NCI-H128 (cell line): ENCODE measurements around the gene SMCO2.

ENCODE experiments used
- DNase-seq: peaks from one replicate; lab custom pipeline; 2025; ENCODE audit not compliant: unreplicated experiment; lab: John Stamatoyannopoulos, UW

Gene SMCO2

DNA sequence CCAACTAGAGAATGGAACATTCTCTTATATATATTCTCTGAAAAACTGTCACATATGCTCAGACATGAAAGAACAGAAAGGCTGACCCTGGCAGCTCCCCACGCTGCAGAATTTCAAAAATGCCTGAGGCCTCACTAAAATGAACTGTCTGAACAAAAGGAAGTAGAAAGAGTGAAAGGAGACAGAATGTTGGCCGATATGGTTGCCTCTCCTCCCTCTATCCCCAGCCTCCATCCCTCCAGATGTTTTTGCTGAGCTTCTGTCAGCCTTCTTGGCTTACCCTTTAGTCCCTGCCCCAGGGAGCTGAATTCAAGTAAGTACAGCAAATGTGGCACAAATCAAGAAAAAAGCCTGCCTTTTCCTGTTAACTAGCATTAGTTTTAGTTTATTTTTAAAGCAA lies 6.9 kb downstream of the SMCO2 start:
- DNase-seq = no peak

DNA sequence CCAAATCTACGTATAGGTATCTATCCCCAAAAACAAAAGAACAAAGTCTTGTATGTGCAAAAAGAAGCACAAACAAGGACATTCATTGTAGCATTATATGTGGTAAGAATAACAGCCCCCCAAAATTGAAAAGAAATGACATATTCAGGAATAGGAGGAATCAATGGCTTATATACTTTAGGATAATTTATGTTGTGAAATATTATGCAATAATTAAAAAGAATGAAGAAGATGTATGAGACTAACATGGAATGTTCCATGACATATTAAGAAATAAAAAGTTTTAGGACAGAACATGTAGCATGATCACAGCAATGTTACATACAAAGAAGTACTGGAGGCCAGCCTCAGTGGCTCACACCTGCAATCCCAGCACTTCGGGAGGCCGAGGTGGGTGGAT lies 9.1 kb downstream of the SMCO2 start:
- DNase-seq = no peak

DNA sequence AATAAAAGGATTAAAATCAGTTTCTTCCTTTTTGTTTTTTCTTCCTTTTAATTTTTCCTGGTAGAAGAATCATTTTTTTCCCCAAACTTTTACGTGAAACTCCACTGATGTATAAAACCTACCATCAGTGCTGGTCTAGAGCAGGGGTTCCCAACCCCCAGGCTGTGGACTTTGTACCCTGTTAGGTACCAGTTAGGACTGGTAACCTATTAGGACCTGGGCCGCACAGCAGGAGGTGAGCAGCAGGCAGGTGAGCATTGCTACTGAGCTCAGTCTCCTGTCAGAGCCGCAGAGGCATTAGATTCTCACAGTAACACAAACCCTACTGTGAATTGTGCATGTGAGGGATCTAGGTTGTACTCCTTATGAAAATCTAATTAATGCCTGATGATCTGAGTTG lies 10.1 kb downstream of the SMCO2 start:
- DNase-seq = no peak

DNA sequence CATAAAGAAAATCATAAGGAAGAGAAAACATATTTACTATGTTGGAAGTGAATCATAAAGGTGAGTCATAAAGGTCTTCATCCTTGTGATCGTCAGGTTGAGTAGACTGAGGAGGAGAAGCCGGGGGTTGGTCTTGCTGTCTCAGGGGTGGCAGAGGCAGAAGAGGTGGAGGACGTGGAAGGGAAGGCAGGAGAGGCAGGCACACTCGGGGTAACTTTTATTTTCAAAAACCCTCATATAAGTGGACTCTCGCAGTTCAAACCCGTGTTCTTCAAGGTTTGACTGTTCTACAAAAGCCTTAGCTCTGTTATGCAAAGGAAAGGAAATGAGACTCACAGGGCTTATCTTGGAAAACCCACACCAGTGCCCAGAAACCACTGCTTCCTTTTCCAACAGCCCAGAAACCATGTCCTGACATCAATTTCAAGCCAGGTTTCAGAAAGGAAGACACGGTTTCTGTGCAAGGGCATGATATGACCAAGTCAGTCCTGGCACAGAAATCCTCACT lies 14.0 kb downstream of the SMCO2 start:
- DNase-seq = no peak

DNA sequence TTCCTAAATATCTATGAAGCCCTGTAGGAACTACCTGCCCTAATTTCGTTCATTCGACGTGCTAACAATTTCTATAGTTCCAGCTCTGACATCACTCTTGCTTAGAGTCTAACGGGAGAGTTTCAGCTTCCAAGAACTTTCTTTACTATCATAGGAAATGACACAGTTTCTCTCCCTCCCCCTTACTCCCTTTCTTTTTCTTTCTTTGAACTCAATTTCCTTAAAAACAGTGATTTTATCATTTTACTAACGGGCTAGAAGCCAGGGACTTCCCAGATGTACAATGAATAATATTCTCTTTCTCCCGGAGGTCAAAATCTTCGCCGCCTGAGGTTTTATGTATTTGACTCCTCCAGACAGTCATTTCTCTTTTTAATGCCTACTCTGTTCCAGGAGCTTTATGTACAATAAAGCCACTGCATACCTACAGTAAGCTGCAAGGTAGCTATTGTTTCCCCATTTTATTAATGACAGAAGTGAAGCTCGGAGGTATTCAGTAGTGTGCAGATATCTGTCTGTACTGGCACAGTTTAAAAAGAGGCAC lies 15.7 kb downstream of the SMCO2 start:
- DNase-seq = no peak

DNA sequence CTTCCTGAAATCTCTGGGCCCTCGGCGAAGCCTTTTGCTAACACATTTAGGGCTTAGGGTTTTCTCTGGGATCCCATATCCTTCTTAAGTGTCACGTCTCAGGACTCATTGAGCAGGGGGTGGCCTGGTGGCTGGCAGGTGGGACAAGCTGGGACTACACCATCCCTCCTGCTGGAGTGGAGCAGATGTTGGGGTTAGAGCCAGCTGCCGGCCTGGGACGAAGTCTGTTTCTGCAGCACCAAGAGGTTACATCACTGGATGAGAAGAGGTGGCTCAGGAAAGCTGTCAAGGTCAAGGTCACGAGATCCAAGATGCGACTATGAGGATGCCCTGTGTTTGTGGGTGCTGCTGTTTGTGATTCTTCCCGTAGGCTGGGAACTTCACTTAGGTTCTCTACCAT lies 16.3 kb downstream of the SMCO2 start:
- no peak for DNase-seq

DNA sequence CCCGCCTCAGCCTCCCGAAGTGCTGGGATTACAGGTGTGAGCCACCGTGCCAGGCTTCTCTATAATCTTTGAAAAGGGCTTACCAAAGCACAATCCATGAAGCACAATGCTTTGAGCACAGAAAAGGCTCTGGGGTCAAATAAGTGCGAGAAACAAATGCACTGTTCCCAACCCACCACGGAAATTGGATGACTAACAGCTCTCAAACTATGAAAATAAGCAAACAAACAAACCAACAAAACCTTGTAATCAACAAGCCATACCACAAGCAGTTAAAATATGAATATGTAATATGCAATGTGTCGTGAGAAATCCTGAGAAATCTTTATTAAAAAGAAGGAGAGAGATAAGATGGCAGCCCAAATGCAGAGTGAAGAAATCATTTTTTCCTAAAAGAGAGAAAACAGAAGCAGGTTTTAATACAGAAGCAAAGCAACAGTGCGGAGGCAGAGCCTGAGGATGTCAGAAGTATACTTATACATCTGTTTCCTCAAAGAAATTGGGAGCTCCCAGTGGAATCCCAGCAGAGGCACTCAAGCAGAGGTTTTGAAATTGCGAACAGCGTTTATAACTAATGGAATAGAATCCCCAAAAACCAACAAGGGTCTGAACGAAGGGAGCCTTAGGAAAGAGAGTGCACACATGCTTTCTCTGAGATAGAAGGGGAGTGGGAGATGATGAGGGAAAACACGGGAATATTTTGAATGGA lies 17.1 kb downstream of the SMCO2 start:
- DNase-seq = no peak

DNA sequence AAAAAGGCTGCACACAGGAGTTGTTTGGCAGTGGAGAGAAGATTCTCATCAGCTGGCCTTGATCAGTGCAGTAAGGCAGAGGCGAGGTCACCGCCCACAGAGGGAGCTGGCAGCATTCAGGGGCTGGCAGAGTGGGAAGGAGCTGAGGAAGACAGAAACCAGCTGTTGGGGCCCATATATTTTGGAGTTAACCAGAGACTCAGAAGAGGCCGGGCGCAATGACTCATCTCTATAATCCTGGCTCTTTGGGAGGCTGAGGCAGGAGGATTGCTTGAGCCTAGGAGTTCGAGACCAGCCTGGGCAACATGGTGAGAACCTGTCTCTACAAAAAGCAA lies 17.7 kb downstream of the SMCO2 start:
- DNase-seq = no peak

DNA sequence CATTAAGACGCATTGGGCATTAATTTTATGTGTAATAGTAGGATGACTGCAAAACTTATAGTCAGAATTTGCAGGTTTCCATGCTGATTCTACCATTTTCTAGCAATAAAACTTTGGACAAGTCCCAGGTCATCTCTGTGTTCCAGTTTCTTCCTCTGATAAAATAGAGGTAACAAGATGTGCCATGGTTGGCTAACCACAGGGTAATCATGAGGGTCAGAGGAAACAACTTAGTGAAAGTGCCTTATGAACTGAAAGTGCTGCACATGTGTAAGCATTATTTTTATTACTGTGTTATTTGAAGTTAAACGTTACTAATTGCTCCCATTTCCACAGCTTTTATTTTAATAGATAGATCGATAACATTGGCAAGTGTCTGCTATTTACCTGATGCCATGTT lies 21.1 kb downstream of the SMCO2 start:
- DNase-seq = no peak

DNA sequence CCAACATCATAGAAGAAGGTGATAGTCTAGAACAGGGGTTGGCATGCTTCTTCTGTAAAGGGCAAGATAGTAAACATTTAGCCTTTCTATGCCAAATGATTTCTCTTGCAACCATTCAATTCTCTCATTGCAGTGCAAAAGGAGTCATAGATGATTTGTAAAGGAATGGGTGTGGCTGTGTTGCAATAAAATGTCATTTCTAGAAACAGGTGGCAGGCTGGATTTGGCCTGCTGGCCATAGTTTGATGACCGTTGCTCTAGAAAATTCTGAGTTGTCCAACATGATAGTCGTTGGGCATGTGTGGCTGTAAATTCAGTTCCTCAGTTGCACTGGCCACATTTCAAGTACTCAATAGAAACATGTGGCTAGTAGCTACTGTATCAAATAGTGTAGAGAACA lies 21.7 kb downstream of the SMCO2 start:
- DNase-seq = no peak

DNA sequence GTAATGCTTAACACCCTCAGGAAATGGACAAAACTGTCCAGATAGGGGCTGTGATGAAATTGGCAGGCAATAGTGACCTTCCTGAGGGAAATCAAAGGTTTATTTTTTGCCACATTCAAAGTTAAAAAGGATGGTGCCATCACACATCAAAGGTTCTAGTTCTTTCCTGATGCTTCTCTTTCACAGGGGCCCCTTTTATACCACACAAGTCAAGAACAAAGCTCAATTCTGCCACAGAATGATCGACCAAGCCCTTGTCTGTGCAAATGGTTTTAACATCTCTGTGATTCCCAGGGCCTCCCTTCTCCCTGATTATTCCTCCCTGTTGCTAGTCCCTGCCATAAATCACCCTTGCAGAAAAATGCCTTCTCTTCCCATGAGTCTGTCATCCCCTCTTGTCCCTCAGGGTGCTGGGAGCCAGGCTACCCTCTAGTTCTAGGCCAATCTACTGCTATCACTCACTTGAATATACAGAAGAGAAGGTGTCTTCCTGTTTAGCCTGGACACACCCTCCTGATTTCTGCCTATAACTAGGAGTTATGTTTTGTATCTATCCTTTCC lies 22.7 kb downstream of the SMCO2 start:
- DNase-seq = no peak

DNA sequence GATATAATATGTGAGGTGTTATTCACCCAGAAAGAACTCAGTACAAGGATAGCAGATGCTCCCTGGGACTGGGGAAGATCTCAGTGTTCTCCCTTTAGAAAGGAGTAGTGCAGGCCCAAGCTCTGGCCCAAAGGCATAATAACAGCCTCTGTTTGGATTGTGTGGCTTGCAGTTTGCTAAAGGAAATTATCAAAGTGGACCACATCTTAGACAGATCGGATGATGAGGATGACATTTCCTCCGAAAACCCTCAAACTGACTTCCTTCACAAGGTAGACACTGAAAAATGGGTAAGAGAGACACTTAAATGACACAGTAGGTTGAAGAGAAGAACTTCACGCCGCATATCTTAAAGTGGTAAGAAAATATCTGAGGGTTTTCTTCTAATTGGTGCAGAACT lies 26.1 kb downstream of the SMCO2 start:
- DNase-seq = no peak

DNA sequence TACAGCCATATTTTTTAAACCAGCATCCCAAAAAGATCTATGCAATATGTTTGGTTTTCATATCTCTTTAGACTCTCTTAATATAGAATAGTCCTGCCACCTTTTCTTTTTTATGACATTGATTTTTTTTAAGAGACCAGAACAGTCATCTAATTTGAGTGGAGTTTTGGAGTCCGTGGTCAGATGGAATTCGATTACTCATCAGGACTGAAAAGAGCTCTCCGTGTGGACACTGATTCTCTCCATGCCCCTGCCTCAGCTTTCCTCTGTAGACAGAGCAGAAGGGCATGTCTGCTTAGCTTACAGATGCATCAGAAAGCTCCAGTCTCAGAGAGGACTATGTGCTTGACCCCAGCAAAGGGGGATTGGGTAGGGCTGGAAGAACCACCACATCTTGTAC lies 27.8 kb downstream of the SMCO2 start:
- no peak for DNase-seq

DNA sequence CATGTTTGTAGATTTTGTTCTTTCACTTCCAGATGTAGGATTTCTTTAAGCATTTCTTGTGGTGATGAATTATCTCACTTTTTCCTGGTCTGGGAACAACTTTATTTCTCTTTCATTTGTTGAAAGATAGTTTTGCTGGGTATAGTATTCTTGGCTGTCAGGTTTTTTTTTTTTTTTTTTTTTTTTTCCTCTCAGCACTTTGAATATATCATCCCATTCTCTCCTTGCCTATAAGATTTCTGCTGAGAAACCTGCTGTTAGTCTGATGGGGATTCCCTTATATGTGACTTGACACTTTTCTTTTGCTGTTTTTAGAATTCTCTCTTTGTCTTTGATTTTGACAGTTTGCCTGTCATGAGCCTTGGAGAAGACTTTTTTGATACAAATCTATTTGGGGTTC lies 30.5 kb downstream of the SMCO2 start:
- no peak for DNase-seq

DNA sequence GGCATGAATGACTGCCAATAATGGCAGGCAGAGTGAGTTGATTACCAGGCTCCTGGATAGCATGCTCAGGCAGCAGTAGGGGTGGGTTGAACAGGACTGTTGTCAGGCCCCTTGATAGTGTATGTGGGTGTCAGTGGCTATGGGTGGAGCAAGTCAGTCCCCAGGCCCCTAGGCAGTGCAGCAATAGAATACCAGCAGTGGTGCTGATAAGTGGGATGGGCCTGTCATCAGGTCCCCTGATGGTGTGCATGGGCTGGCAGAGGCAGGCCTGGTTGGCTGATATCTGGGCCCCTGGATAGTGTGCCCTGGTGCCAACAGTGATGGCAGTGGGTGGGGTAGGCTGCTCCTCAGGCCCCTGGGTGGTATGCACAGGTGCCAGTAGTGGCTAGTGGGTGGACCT lies 32.4 kb downstream of the SMCO2 start:
- DNase-seq = no peak

DNA sequence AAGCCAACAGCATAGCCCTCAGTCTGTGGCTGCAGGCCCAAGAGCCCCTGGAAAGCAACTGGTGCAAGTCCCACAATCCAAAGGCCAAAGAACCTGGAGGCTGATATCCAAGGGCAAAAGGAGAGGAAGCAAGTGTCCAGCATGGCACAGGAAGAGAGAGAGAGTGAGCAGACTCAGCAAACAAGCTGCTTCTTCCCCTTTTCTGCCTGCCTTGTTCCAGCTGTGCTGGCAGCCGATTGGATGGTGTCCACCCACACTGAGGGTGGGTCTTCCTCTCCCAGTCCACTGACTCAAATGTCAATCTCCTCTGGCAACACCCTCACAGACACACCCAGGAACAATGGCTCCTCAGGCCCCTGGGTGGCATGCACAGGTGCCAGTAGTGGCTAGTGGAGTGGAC lies 33.5 kb downstream of the SMCO2 start:
- DNase-seq = no peak

DNA sequence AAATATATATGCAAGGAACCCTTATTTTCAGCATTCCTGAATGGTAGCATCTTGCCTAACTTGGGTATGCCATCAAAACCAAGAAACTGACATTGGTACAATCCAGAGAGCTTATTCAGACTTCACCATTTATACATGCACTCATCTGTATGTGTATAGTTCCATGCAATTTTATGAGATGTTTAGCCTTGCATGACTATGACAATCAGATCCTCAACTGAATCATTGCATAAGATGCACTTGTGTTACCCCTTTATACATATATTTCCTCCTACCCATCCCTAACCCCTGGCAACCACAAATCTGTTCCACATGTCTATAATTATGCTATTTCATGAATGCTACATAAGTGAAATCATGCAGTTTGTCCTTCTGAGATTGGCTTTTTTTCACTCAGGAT lies 40.4 kb downstream of the SMCO2 start:
- DNase-seq = no peak

DNA sequence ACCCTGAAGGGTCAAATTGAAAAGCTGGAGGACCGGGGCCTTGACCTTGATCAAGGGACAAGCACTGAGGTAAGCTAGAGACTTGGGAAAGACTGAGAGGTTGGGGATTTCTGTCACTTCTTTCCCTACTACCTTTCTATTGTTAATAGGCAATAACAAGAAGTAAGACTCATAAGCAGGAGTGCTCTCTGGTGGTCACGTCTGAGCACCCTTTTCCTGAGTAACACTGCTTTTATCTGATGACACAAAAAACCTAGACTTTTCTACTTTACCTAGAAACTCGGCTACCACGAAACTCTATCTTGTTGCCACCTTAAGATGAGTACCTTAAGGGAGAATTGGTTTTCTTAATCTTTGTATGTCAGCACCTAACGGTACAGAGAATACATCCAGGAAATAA lies 41.9 kb downstream of the SMCO2 start:
- no peak for DNase-seq

DNA sequence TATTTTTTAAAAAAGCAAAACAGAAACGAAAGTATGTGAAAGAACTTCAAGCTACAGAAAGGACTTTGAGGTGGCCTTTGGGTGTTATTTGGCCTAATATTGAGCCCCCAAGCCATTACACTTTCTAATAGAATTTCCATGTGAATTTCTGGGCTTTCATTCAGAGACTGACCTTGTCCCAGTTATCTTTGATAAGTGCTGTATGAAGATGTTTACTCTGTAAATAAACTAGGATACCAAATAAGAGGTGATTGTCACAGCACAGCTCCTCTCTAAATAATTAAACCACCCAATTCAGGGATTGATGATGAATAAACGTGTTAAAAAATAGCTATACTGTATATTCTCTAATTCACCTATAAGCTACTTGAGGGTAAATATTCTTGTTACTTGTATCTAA lies 44.7 kb downstream of the SMCO2 start:
- DNase-seq = no peak

DNA sequence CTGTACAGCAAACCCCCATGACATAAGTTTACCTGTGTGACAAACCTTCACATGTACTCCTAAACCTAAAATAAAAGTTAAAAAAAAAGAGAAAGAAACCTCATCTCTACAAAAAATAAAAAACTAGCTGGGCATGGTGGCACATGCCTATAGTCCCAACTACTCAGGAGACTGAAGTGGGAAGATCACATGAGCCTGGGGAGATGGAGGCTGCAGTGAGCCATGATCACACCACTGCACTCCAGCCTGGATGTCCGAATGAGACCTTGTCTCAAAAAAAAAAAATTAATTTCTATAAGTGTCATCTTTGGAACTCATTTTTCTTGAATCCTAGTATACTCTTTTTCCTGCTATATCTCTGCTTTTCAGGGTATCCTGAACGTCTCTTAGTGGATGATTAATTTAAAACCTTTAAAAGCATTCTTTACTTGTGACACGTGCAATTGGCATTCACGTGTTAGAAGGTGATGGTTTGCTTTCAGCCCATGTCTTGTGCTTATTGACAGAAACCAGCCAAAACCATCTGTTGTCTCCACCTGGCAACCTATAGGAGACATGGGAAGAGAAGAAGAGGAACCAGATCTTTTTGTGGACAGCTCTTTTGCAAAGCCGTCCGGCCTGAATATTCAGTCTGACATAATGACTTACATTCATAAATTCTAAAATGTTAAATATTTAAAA lies 46.9 kb downstream of the SMCO2 start:
- DNase-seq = no peak

DNA sequence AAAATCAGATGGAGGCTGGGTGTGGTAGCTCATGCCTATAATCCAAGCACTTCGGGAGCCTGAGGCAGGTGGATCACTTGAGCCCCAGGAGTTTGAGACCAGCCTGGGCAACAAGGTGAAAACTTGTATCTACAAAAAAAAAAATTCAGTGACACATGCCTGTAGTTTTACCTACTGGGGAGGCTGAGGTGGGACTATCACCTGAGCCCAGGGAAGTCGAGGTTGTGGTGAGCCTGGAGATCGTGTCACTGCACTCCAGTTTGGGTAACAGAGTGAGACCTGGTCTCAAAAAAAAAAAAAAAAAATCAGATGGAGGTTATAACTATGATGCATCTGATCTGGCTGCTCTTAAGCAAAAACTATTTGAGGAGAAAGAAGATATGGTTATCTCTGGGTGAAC lies 50.9 kb downstream of the SMCO2 start:
- DNase-seq = no peak

DNA sequence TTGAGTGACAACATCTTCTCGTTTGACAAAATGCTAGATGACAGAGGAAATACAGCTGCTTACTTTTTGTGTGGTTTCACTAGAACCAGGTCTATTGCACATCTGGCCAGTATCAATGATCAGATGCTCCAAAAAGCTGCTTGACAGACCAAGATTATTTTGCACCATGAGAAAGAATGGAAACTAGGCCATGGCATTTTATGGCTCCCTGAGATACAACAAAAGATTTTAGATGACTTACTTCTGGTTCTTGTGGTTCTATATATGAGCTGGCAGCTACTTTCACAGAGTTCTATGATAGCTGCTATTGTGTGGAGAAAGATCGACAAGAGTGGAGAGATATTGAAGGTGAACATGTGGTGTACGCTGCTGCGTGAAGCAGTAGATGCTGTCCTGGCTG lies 51.6 kb downstream of the SMCO2 start:
- no peak for DNase-seq
